Retinal pigment epithelial cell (primary cell): ENCODE measurements around the gene ELFN1.

Experiments used
- DNase-seq: peaks from one replicate; pipeline ENCODE4 v3.0.0-alpha.2; 2010; ENCODE audit warnings: low read depth
- H3K4me3 ChIP-seq: 2 replicates; pipeline ENCODE4 v1.5.1; 2011; ENCODE audit warnings: mild to moderate bottlenecking, low read length, control low read depth, moderate library complexity
- CTCF ChIP-seq: conservative IDR thresholded peaks from 2 replicates; pipeline ENCODE4 v1.5.1; 2011; ENCODE audit warnings: low read depth, low read length, control low read depth, inconsistent platforms

Gene ELFN1

GRCh38 chr7:1638215-1638661 is 31.8 kb upstream of the ELFN1 start:
- no peak for TF ChIP-seq CTCF
- H3K4me3 ChIP-seq, result no peak overlapping the region
- peak; percentile 37 for DNase-seq

- no peak for DNase-seq
- TF ChIP-seq CTCF, result no peak
- no peak overlapping the region for H3K4me3 ChIP-seq
Measured at GRCh38 chr7:1639071-1639470, 31.0 kb upstream of the ELFN1 start.

GRCh38 chr7:1639532-1640175 is 30.4 kb upstream of the ELFN1 start:
- no peak for DNase-seq
- TF ChIP-seq CTCF, result no peak
- H3K4me3 ChIP-seq, result no peak overlapping the region

GRCh38 chr7:1640376-1641172 is 29.5 kb upstream of the ELFN1 start:
- no peak for DNase-seq
- no peak overlapping the region for H3K4me3 ChIP-seq
- peak; percentile 4 for TF ChIP-seq CTCF

GRCh38 chr7:1641173-1641572 is 28.9 kb upstream of the ELFN1 start:
- no peak overlapping the region for H3K4me3 ChIP-seq
- no peak for DNase-seq
- no peak for TF ChIP-seq CTCF

GRCh38 chr7:1641661-1642260 is 28.3 kb upstream of the ELFN1 start:
- TF ChIP-seq CTCF, result no peak
- no peak overlapping the region for H3K4me3 ChIP-seq
- DNase-seq, result no peak

- no peak overlapping the region for H3K4me3 ChIP-seq
- no peak for TF ChIP-seq CTCF
- DNase-seq, result no peak
Measured at GRCh38 chr7:1642291-1642731, 27.8 kb upstream of the ELFN1 start.
